ENCODE data around the gene AGRN. TPM values are rescaled to one million over a fixed set of nuclear protein-coding genes. Genes with fewer than 3 reads are reported as not detected.

Gene AGRN
- total RNA-seq, 1 donor: 95.9 TPM

- DNase-seq (ENCODE audit: low read depth): no peak
- no peak overlapping the region for H3K4me3 ChIP-seq (ENCODE audit: low read depth, low read length)
- TF ChIP-seq, protein P1, sequence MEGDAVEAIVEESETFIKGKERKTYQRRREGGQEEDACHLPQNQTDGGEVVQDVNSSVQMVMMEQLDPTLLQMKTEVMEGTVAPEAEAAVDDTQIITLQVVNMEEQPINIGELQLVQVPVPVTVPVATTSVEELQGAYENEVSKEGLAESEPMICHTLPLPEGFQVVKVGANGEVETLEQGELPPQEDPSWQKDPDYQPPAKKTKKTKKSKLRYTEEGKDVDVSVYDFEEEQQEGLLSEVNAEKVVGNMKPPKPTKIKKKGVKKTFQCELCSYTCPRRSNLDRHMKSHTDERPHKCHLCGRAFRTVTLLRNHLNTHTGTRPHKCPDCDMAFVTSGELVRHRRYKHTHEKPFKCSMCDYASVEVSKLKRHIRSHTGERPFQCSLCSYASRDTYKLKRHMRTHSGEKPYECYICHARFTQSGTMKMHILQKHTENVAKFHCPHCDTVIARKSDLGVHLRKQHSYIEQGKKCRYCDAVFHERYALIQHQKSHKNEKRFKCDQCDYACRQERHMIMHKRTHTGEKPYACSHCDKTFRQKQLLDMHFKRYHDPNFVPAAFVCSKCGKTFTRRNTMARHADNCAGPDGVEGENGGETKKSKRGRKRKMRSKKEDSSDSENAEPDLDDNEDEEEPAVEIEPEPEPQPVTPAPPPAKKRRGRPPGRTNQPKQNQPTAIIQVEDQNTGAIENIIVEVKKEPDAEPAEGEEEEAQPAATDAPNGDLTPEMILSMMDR (IDR thresholded peaks at IDR 0.05; ENCODE audit: insufficient read depth, low read depth, low read length): no peak
These were observed 70.0 kb downstream of the AGRN start for GRCh38 chr1:1089731-1090423.

DNA sequence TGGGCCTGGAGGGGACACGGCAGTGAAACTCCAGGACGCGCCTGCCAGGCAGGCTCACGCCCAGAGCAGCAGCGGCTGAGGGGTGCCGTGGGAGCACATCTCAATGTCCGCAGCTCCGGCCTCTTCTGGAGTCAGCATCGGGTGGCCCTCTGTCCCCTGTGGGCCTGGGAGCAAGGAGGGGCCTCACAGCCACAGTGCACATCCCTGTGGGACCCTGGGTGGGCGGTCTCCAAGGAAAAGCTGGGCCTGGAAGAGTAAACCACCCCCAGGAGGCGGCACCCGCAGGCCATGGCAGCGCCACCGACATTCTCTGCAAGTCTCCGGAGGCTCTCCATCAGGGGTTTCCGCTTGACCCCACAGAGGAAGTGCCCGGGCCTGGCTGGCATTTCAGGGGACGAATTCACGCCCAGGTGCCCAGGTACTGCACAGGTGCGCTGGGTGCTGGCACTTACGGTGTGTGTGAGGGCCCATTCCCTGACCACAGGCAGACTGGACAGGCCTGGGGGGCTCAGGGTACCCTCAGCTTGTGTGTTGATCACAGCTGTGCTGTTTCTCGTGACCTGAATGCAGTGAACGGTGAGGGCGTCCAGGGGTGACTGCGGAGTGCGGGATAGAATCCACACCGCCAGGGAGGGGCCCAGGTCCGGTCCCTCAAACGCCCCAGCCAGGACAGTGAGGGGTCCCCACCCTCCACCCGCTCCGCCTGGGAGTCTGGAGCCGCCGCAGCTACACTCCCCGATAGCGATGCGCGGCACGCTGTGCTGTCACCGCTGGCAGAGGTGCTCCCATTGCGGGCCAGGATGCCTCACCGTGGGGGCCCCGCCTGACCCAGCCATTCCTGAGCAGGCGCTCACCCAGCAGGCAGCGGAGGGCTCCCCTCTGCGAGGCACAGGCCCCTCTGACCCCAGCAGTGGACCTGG, 70.8 kb downstream of the AGRN start:
- TF ChIP-seq, protein P1 (IDR thresholded peaks at IDR 0.05; ENCODE audit: insufficient read depth, low read depth, low read length): no peak
- H3K4me3 ChIP-seq (ENCODE audit: low read depth, low read length): no peak overlapping the region
- DNase-seq (ENCODE audit: low read depth): no peak

GRCh38 chr1:1091344-1092148, 71.6 kb downstream of the AGRN start:
- no peak overlapping the region for H3K4me3 ChIP-seq (ENCODE audit: low read depth, low read length)
- no peak for DNase-seq (ENCODE audit: low read depth)
- TF ChIP-seq, protein P1 (IDR thresholded peaks at IDR 0.05; ENCODE audit: insufficient read depth, low read depth, low read length): no peak

DNA sequence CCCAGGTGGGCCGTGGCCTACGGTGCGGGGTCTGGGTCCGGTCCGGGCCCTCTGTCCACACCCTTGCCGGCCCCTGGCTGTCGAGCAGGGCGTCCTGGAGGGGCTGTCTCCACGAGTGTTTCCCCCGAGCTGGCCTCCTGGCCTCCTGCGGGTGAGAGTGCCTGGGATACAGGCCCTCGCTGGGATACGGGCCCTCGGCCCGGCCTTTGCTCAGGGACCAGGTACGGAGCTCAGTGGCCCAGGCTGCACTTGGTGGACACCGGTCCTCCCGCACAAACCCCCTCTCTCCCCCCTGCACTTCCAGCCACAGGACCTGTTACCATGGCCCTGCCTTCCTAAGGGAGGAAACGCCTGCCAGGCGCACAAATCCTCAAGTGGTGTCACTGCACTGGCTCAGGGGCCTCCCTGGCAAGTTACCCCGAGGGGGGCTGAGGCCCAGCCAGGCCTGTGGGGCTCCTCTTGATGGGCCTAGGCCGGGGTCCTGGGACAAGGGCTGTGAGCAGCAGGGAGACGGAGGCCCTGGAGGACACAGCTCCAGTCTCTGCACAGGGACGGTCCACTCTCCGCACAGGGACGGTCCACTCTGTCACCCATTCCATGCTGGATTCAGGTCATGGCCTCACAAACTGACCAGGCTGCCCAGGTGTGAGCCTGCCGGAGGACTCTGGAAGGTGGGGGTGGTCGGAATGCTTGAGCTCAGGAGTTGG, 72.4 kb downstream of the AGRN start:
- DNase-seq (ENCODE audit: low read depth): no peak
- no peak overlapping the region for H3K4me3 ChIP-seq (ENCODE audit: low read depth, low read length)
- TF ChIP-seq, protein P1 (IDR thresholded peaks at IDR 0.05; ENCODE audit: insufficient read depth, low read depth, low read length): no peak

DNA sequence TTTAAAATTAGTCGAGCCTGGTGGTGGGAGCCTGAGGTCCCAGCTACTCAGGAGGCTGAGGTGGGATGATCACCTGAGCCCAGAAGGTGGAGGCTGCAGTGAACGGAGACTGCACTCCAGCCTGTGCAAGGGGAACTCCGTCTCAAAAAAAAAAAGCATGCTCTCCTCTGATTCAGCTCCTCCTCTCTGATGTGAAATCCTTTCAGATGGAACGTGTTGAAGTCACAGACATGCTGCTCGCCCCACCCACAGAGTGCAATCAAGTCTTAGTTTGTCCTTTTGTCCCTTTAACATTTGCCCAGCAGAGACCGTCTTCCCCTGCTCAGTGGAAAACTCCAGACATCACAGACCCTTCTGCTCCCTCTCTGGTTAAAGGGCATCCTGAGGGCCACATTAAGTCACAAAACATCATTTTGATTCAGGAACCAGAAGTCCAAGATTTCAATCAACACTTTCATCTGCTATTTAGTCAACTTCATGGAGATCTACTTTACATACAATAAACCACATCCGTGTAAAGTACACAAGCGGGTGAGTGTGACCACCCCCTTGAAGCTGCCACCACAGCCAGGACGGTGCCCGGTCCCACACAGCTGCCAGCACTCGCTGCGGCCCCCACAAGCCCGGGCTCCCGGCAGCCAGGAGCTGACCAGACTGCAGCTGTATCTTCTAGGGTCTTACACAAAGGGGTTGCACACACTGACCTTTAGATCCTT, 73.1 kb downstream of the AGRN start:
- TF ChIP-seq, protein P1 (IDR thresholded peaks at IDR 0.05; ENCODE audit: insufficient read depth, low read depth, low read length): no peak
- DNase-seq (ENCODE audit: low read depth): no peak
- no peak overlapping the region for H3K4me3 ChIP-seq (ENCODE audit: low read depth, low read length)

All from fibroblast of villous mesenchyme (primary cell).